T47D (cell line): Measurements from ENCODE around the gene MINDY2.
"Not testable (repeated sequence)": the region's sequence is repeated elsewhere in the genome, so short reads cannot be mapped to it uniquely, and the experiment has no call there.

Experiments
- DNase-seq, 2 experiments: peaks; one replicate each; pipeline versions ENCODE4 v3.0.0 to v3.0.0-alpha.2; 2011 to 2012; ENCODE audit warnings: low read depth in 1 of 2, low spot score in 1 of 2
- JUND ChIP-seq: IDR thresholded peaks from 2 replicates; pipeline ENCODE4 v1.6.1; 2012; ENCODE audit warnings: low read depth
- in situ Hi-C: cut with HindIII; loops from 2 replicates; pipeline ENCODE4 v1.10.0; 2016; ENCODE audit warnings: low sequenced_read_pairs, low pct_unique_long_range_greater_than_20kb

The MINDY2 gene

DNA sequence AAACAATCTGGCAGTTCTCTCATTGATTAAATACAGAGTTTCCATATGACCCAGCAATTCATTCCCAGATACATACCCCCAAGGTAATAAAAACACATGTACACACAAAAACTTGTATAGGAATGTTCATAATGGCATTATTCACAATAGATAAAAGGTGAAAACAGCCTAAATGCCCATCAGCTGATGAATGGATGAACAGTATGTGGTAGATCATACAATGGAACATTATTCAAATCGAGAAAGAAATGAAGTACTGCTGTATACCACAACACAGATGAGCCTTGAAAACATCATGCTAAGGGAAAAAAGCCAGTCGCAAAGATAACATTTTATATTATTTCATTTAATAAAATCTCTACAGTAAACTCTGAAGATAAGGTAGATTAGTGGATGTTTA, 91.2 kb downstream of the MINDY2 start:
- in situ Hi-C loops = no loop called here
- DNase-seq = no peak
- no peak for TF ChIP-seq JUND

DNA sequence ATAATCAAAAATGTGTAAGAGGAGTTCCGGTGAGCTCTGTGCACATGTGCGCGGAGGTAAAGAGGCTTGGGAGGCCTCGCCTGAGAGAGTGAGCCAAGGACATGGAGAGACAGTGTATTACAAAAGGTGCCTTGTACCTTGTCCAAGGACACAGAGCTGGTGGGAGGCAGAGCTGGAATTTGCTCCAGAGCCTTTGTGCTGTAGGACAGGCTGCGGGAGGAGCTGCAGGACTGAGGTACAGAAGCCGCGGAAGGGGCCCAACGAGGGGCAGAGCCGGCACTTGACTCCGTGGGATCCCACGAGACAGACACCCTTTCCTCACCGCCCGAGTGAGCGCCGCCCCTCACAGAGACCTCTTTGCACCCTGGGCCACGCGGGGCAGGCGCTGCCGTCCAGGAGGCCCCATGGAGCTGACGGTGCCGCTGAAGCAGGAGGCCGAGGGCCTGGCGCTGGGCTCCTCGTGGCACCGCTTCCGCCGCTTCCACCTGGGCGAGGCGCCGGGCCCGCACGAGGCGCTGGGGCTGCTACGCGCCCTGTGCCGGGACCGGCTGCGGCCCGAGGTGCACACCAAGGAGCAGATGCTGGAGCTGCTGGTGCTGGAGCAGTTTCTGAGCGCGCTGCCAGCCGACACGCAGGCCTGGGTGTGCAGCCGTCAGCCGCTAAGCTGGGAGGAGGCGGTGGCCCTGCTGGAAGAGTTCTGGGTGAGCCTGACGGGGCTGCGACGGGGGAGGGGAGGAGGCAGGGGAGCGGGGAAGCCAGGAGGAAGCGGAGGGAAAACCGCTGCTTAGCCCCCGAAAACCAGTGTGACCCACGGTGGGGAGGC, 93.7 kb downstream of the MINDY2 start:
- no peak for TF ChIP-seq JUND
- no peak for DNase-seq
- in situ Hi-C loops = no loop called here

DNA sequence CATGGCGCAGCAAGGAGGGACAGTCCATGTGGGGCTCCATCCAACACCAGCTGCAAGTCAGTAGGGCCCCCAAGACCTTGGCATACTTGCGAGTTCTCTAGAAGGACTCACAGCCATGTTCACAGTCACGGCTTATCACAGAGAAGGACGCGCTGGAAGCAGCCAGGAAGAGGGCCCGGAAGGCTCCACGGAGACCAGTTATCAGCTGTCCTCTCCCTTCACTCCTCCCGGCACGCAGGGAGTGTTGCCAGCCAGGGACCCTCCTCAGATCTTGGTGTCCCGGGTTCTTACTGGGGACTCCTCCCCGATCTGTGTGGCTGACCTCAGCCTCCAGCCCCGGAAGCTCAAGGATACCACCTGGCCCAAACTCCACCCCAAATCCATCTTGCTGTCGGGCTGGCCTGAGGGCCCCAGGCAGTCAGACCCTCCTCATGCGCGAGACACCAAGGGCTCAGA, 94.4 kb downstream of the MINDY2 start:
- TF ChIP-seq JUND = no peak
- in situ Hi-C loops = no loop called here
- no peak for DNase-seq

DNA sequence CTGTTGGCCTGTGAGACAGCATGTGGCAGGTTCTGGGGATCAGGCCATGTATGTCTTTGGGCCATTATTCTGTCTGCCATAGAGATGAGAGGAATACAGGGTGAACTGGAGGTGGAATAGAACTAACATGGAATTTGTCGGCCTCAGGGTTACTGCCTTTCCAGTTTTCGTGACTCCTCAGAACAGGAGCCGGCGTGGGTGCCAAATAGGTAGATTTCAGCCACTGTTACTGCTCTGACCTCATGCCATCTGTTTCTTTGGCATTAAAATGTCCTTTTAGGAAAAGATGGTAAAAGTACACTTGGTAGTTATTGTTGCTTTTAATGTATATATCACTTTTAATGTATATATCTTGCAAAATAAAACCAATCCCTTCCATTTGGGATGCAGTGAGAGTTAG, 96.8 kb downstream of the MINDY2 start:
- TF ChIP-seq JUND = no peak
- in situ Hi-C loops = no loop called here

DNA sequence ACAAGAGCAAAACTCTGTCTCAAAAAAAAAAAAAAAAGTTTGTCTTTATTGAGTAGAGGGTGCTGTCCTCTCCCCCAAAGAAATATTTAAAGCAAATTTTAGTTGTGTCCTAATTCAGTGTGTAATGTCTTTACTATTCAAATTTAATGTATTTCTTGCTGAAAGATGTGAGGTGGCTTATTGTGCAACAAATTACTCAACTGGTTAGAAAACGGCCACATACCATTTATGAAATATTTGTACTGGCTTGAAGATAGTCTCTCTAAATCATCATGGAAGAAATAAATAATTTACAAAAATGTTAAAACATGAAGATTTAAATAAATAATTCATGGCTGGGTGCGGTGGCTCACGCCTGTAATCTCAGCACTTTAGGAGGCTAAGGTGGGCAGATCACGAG, 99.3 kb downstream of the MINDY2 start:
- in situ Hi-C loops = no loop called here
- TF ChIP-seq JUND = no peak

More for the DNA sequence above, 96.8 kb downstream of the MINDY2 start:
- DNase-seq = no peak

DNA sequence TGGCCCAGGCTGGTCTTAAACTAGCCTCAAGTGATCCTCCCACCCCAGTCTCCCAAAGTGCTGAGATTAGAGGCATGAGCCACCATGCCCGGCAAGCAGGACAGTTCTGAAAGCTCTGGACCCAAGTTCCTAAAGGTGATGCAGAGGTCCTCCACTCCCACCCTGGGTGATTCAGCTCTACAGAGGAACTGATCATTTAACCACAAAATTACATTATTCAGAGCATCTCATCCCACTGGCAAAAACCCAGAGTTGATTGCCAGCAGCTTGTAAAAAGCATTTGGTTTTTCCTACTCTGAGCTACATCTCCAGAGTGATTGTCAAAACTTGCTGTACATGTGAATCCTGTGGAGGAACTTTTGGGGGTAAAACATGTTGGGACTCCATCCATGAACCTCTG, 102.2 kb downstream of the MINDY2 start:
- DNase-seq = no peak
- in situ Hi-C loops = no loop called here
- no peak for TF ChIP-seq JUND

More for the DNA sequence above, 99.3 kb downstream of the MINDY2 start:
- DNase-seq = no peak

DNA sequence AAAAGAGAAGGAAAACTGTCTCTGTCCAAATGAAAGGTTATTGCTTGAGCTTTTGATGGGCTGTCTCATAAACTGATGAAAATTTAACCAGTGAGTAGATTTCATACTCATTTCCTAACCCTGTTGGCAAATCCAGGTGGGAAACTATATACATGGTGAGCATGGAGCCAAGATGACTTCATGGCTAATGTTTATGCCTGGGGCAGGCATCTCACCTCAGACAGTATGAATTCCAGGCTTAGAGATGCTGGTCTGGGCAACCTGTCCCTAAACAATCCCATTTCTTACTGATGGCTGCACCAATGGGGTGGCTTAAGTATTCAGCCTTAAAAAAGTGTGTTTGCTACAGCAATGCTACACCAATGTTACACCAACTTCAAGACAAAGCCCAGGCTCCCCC, 104.2 kb downstream of the MINDY2 start:
- in situ Hi-C loops = no loop called here
- peak in 1 of 2 experiments; percentile 36 for DNase-seq

DNA sequence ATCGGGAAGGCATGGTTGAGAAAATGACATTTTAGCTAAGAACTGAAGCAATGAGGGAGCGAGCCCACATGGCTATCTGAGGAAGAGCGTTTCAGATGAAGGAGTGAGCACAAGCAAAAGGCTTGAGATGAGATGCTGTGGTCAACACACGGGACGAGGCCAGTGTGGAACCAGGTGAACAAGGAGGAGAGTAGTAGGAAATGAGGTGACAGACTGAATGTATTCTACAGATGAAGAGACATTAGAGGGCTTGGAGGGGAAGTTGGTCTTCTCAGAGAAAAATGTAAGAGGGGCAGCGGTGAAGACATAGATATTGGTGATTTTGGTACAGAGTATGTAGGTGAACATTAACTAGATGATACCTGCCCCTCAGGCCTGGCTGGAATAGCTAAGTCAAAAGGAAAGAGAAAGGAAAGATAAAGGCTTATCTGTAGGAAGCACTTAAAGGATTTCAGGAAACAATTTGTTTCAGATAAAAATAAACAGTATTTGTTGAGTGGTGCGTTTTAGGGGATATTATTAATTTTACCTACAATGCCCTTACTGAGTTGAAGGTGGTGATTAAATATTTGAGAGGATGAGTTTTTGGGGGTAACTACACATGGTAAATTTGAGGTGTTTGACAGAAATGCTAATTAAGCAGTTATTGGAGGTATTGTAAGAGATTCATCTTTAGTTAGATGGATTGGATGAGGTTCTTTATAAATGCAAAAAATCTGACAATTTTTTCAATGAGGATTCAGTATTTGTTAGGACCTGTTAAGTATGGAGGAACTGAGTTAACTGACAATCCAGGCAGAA, 105.4 kb downstream of the MINDY2 start:
- DNase-seq = no peak
- no peak for TF ChIP-seq JUND
- in situ Hi-C loops = no loop called here

More for the DNA sequence above, 104.2 kb downstream of the MINDY2 start:
- TF ChIP-seq JUND = no peak

DNA sequence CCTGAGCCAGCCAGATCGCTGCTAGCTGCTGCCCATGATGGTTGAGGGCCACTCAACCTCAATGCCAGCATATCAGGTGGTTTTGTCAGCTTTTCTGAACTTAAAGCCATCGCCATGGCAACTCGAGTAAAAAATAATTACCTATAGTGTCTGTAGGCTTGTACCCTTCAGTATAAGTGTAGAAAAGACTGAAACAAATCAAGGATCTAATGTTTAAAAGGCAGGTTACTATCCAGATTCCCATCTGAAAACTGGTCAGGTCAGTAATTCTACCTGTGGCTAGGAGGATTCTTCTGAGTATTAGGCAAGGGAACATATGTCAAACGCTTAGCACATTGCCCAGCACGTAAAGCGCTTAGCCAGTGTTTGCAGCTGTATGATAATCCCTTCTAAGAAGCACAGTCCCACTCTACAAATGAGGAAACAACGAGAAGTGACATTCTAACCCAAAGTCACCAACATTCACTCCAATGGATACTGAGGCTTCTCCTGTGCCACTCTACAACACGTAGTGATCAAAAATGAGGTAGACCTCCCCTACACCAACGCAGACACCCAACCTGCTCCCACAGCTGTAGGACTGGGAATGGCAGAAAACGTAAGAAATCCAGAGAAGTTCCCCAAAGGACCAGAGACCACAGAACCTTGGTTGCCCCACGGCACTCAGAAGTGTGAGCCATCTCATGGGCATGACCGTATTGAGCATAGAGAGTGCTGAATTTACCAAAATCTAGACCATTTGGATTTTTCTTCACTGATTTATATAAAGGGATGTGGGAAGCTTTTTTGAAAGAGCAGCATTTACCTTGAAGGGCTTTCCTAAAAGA, 107.1 kb downstream of the MINDY2 start:
- TF ChIP-seq JUND = no peak
- in situ Hi-C loops = no loop called here
- DNase-seq = peak; percentile 31 to 81

DNA sequence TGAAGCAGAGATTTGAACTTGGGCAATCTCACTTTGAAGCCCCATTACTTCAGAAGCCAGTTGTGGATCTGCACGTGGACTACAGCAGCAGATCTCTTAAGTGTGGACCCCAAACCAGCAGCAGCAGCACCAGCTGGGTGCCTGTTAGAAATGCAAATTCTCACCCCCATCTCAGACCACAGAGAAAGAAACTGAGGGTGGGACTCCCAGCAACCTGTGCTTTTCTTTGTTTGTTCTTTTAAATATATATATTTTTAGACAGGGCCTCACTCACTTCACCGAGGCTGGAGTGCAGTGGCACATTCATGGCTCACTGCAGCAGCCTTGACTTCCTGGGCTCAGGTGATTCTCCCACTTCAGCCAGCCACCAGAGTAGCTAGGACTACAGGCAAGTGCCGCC, 109.2 kb downstream of the MINDY2 start:
- DNase-seq = no peak
- no peak for TF ChIP-seq JUND
- in situ Hi-C loops = no loop called here

DNA sequence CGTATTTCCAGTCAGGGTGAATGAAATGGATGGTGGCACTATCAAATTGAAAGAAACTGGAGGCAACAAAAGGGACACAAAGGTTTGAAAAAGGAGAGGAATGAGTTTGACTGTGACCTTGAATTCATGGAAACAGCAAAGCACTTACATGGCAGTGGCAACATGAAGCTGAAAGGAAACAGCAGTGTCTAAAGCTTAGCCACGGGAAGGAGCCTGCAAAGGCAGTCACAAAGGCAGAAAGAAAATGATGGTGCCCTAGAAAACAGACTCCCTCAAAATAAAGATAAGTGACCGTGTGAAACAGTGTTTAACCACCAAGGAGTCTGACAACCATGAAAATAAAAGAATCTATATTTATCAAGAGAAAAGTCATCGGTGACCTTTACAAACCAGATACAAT, 111.1 kb downstream of the MINDY2 start:
- TF ChIP-seq JUND = no peak
- no peak for DNase-seq
- in situ Hi-C loops = no loop called here

DNA sequence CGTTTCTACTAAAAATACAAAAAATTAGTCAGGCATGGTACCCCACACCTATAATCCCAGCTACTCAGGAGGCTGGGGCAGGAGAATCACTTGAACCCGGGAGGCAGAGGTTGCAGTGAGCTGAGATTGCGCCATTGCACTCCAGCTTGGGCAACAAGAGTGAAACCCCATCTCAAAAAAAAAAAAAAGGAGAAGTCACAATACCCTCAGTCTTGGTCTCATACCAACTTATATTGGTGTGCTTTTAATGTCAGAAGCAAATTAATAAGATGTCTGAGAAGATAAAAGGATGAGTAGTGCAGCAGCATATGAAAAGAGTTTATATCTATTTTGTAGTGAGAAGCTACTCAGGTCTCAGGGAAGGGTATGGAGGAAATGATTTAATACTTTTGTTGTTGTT, 112.8 kb downstream of the MINDY2 start:
- in situ Hi-C loops, DNase-seq: not testable (repeated sequence)
